Activated naive CD8-positive, alpha-beta T cell treated with anti-CD3 and anti-CD28 coated beads for 36 hours (primary cell): ENCODE data around the gene MISP3. TPM values are rescaled to one million over a fixed set of nuclear protein-coding genes. Genes with fewer than 3 reads are reported as not detected.

Experiments used
- DNase-seq: peaks from one replicate; pipeline ENCODE4 v3.0.0; 2021
- H3K27ac Mint-ChIP-seq: one replicate; pipeline ENCODE4 v1.8.0; 2022; ENCODE audit warnings: mild to moderate bottlenecking, moderate library complexity, mixed read lengths
- H3K27me3 Mint-ChIP-seq: one replicate; pipeline ENCODE4 v1.8.0; 2022; ENCODE audit warnings: mild to moderate bottlenecking, mixed read lengths
- H3K36me3 Mint-ChIP-seq: one replicate; pipeline ENCODE4 v1.8.0; 2021; ENCODE audit warnings: mild to moderate bottlenecking, mixed read lengths
- H3K4me1 Mint-ChIP-seq: one replicate; pipeline ENCODE4 v1.8.0; 2021; ENCODE audit warnings: mixed read lengths
- H3K4me3 Mint-ChIP-seq: one replicate; pipeline ENCODE4 v1.8.0; 2022; ENCODE audit warnings: mild to moderate bottlenecking, moderate library complexity, mixed read lengths
- H3K9me3 Mint-ChIP-seq: one replicate; pipeline ENCODE4 v1.8.0; 2022; ENCODE audit warnings: mixed read lengths
- total RNA-seq, 2 experiments: library from RNA; stranded (reverse); gene quantifications; one replicate each; pipeline ENCODE4 v1.2.3, GENCODE V29; 2021

MISP3 gene
- total RNA-seq, 2 experiments from 2014 or later: 0.20 to 0.31 TPM

GRCh38 chr19:14085309-14085995 is 12.9 kb downstream of the MISP3 start, which contains the start of gene C19orf67:
Gene C19orf67, minus strand, starts transcription at chr19:14085783. Its CDS starts 156 bp downstream, at chr19:14085627.
- Mint-ChIP-seq H3K4me3 (no peak within 1 kb of the TSS), H3K4me1 (peaks cover 10% of the 10 kb centered on the region), H3K27me3 (no peaks in the 10 kb centered on the region), H3K36me3 (peaks cover 12% of the 10 kb centered on the region), H3K27ac (no peak within 1 kb of the TSS), H3K9me3 (no peaks in the 10 kb centered on the region)
- DNase-seq: no peak

DNA sequence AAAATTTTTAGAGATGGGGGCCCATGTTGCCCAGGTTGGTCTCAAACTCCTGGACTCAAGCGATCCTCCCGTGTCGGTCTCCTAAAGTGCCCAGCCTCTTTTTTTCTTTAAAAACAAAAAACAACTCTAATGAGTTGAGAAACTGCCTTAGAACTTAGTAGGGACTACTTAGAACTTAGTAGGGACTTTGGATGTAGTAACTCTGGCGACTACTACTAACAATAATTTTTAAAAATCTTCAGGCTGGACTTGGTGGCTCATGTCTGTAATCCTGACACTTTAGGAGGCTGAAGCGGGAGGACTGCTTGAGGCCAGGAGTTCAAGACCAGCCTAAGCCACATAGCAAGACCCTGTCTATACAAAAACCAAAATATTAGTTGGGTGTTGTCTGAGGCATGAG is 13.5 kb downstream of the MISP3 start:
- H3K36me3 Mint-ChIP-seq: peaks cover 12% of the 10 kb centered on the region
- H3K9me3 Mint-ChIP-seq: no peaks in the 10 kb centered on the region
- H3K4me3 Mint-ChIP-seq: no peak overlapping the region
- H3K4me1 Mint-ChIP-seq: peaks cover 10% of the 10 kb centered on the region
- H3K27me3 Mint-ChIP-seq: no peaks in the 10 kb centered on the region
- no peak overlapping the region for H3K27ac Mint-ChIP-seq
- no peak for DNase-seq

DNA sequence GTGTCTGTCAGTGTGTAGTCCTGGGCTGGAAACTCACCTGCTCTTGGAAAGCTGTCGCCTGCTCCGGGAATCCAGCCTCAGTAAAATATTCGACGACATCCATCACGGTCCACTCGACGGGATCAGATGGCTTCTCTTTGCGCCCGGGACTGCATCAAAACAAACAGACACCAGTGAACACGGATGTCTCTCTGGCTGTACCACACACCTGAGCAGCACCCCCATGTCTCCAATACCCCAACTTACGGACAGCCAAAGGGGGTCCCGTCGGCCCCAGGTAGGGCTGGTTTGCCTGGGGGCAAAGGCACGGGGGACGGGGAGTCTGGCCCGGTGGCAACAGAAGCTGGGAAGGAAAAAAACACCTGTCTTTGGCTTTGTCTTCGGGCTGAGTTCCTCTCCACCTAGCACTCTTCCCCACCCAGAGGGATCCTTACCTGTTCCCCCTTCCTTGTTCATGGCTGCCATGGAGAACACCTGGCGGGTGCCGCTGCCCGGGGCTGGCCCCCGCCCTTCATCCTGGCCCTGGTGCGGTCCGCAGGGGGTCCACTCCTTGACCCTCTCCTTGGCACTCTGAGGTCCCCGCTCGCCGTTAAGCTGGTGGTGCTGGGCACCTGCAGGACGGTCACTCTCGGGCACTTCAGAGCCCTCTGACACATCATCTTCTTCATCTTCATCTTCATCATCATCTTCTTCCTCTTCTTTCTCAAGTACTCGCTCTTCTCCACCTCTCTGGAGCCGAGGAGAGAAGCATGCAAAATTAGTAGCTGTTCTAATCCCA is 16.2 kb downstream of the MISP3 start:
- Mint-ChIP-seq H3K36me3 (peaks cover 25% of the 10 kb centered on the region), H3K27me3 (no peaks in the 10 kb centered on the region), H3K9me3 (peaks cover 11% of the 10 kb centered on the region), H3K4me1 (peaks cover 14% of the 10 kb centered on the region), H3K4me3 (peak overlapping the region; percentile 83), H3K27ac (peak overlapping the region; percentile 65)
- DNase-seq: no peak

DNA sequence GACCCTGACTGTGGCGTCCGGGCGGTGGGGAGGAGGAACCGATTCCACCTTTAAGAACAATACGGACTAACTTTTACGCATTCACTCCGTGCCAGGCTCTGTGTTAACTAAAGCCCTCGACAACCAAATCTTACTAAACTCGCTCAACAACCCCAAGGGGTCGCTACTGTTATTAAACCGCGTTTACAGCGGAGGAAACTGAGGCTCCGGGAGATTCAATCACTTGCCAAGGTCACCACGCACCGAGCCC is 16.8 kb downstream of the MISP3 start:
- peak overlapping the region; percentile 83 for H3K4me3 Mint-ChIP-seq
- DNase-seq: no peak
- peaks cover 11% of the 10 kb centered on the region for H3K9me3 Mint-ChIP-seq
- H3K36me3 Mint-ChIP-seq: peaks cover 26% of the 10 kb centered on the region
- H3K27me3 Mint-ChIP-seq: no peaks in the 10 kb centered on the region
- peak overlapping the region; percentile 65 for H3K27ac Mint-ChIP-seq
- peaks cover 14% of the 10 kb centered on the region for H3K4me1 Mint-ChIP-seq

DNA sequence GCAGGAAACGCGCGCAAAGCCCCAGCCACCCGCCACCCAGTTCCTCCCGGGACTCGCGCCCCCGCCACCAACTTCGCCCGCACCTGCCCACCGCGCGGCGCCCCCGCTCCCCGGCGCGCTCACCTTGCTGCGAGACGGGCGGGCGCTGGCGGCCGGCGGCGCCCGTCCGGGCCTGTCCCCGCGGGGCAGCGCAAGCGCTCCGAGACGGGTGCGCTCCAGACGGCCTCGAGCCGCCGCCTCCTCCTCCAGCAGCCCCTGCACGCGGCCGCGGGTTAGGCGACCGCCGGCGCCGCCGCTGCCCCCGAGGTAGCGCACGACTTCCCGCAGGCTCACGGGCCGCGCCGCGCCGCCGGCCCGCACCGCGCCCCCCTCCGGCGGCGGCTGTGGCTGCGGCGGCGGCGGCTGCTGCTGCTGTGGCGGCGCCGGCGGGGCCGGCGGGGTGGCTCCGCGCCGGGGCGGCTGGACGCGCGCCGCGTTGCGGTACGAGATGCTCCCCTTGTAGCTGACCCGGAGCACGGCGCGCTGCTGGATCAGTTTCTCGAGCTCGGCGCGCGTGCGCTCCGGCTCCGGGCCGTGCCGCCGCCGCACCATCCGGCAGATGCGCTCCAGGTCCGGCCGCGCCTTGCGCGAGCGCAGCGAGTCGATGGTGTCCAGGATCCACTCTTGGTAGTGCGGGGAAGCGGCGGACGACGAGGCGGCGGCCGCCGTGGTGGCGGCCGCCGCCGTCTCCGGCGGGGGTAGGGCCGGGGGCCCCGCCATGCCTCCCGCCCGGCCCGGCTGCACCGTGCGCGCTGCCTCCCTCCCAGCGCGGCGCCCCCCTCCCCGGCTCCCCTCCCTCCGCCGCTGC is 17.3 kb downstream of the MISP3 start:
- Mint-ChIP-seq H3K9me3 (peaks cover 11% of the 10 kb centered on the region), H3K27me3 (no peaks in the 10 kb centered on the region), H3K27ac (peak overlapping the region; percentile 65), H3K4me3 (peak overlapping the region; percentile 83), H3K36me3 (peaks cover 31% of the 10 kb centered on the region), H3K4me1 (peaks cover 14% of the 10 kb centered on the region)
- DNase-seq: peak; percentile 66

- peak; percentile 76 for DNase-seq
- H3K9me3 Mint-ChIP-seq: peaks cover 11% of the 10 kb centered on the region
These were observed 18.0 kb downstream of the MISP3 start, which contains the start of gene SAMD1 for GRCh38 chr19:14090509-14091080. Gene SAMD1, minus strand, starts transcription at chr19:14090751.

DNA sequence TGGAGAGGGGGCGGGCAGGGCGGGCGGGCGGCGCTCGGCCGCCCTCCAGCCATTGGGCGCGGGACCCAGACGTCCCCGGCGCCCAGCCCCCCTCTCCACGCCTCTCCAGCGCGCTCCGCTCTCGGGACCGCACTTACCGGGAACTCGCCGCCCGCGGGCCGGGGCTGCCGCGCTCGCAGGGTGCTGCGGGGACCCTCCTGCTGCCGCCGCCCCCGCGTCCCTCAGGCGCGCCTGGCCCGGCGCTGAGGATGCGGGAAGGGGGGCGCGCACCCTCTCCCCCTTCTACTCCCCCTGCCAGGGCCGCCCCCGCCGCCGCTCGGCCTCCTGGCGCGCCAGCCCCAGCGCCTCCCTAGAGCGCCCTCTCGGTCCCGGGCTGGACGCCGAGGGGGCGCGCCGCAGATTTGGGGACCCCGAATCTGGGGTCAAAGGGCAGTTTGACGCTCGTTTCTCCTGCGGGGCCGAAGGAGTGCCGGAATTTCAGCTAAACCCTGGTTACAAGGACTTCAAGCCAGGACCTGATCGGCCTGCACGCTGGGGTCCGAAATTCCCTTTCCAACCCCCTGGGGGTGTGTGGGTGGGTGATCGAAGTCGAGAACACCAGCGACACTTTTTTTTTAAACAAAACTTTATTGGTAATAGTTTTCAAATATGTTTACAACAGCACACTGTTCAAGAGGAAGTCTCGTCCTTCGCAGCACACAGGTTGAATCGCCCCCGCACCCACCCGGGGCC is 18.7 kb downstream of the MISP3 start:
- peak overlapping the region; percentile 96 for H3K4me3 Mint-ChIP-seq
- H3K27me3 Mint-ChIP-seq: no peaks in the 10 kb centered on the region
- H3K27ac Mint-ChIP-seq: peak overlapping the region; percentile 96
- H3K9me3 Mint-ChIP-seq: peaks cover 11% of the 10 kb centered on the region
- peaks cover 14% of the 10 kb centered on the region for H3K4me1 Mint-ChIP-seq
- DNase-seq: peak; percentile 81
- H3K36me3 Mint-ChIP-seq: peaks cover 31% of the 10 kb centered on the region

More at GRCh38 chr19:14090509-14091080, 18.0 kb downstream of the MISP3 start, which contains the start of gene SAMD1:
- peaks cover 14% of the 10 kb centered on the region for H3K4me1 Mint-ChIP-seq
- H3K36me3 Mint-ChIP-seq: peaks cover 31% of the 10 kb centered on the region
- no peaks in the 10 kb centered on the region for H3K27me3 Mint-ChIP-seq
- peak within 1 kb of the TSS; percentile 96 for H3K4me3 Mint-ChIP-seq
- H3K27ac Mint-ChIP-seq: peak within 1 kb of the TSS; percentile 96

- Mint-ChIP-seq H3K4me1 (peaks cover 14% of the 10 kb centered on the region), H3K27ac (peak overlapping the region; percentile 96), H3K9me3 (peaks cover 11% of the 10 kb centered on the region), H3K4me3 (peak overlapping the region; percentile 96), H3K36me3 (peaks cover 31% of the 10 kb centered on the region), H3K27me3 (no peaks in the 10 kb centered on the region)
- DNase-seq: peak; percentile 62
These were observed 19.4 kb downstream of the MISP3 start for GRCh38 chr19:14091813-14092462.

GRCh38 chr19:14093117-14093823 is 20.7 kb downstream of the MISP3 start:
- H3K27ac Mint-ChIP-seq: no peak overlapping the region
- no peaks in the 10 kb centered on the region for H3K27me3 Mint-ChIP-seq
- peaks cover 11% of the 10 kb centered on the region for H3K9me3 Mint-ChIP-seq
- no peak for DNase-seq
- H3K36me3 Mint-ChIP-seq: peaks cover 27% of the 10 kb centered on the region
- H3K4me3 Mint-ChIP-seq: no peak overlapping the region
- H3K4me1 Mint-ChIP-seq: peaks cover 14% of the 10 kb centered on the region

DNA sequence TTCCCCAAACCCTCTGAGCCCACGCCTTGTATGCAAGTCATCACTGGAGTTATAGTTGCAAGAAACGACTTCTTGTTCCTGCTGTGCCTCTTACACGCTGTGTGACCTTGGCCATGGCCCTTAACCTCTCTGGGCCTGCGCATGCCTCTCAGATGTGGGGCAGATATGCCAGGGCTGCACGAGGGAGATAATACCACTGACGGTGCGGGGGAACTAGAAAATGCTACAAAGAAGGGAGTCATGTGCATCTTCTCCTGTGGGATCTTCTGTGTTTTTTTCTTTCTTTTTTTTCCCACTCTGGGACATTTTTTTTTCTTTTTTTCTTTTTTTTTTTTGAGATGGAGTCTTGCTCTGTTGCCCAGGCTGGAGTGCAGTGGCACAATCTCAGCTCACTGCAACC is 22.3 kb downstream of the MISP3 start:
- no peak overlapping the region for H3K27ac Mint-ChIP-seq
- H3K4me3 Mint-ChIP-seq: no peak overlapping the region
- peaks cover 9% of the 10 kb centered on the region for H3K4me1 Mint-ChIP-seq
- no peak for DNase-seq
- H3K36me3 Mint-ChIP-seq: peaks cover 19% of the 10 kb centered on the region
- H3K9me3 Mint-ChIP-seq: peaks cover 11% of the 10 kb centered on the region
- no peaks in the 10 kb centered on the region for H3K27me3 Mint-ChIP-seq

- H3K4me1 Mint-ChIP-seq: peaks cover 8% of the 10 kb centered on the region
- H3K27me3 Mint-ChIP-seq: no peaks in the 10 kb centered on the region
- H3K36me3 Mint-ChIP-seq: peaks cover 21% of the 10 kb centered on the region
- H3K9me3 Mint-ChIP-seq: peaks cover 11% of the 10 kb centered on the region
- no peak overlapping the region for H3K27ac Mint-ChIP-seq
- no peak for DNase-seq
- H3K4me3 Mint-ChIP-seq: no peak overlapping the region
These were observed 23.8 kb downstream of the MISP3 start for GRCh38 chr19:14096272-14096992.

DNA sequence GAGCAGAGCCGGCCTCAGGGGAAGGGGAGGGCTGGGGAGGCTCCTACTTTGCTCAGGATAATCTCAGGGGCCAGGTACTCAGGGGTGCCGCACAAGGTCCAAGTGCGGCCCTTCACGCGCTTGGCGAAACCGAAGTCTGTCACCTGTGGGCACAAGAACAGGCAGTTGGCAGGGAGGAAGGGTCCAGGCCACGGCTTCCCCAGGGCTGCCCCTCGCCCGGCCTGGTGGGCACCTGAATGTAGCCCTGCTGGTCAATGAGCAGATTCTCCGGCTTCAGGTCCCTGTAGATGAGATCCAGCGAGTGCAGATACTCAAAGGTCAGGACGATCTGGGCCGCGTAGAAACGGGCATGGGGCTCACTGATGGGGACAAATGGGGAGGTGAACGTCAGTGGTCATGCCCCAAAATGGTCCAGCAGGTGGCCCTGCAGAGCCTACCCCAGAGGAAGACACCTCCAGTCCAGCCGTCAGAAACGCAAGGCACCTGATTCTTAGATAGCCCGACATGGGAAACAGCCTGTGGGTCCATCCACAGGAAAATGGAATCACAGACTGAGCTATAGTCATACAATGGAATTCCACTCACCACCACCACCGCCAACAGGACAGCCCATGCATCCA is 25.1 kb downstream of the MISP3 start:
- DNase-seq: no peak
- H3K27ac Mint-ChIP-seq: no peak overlapping the region
- H3K27me3 Mint-ChIP-seq: no peaks in the 10 kb centered on the region
- peaks cover 14% of the 10 kb centered on the region for H3K36me3 Mint-ChIP-seq
- H3K9me3 Mint-ChIP-seq: peaks cover 8% of the 10 kb centered on the region
- no peaks in the 10 kb centered on the region for H3K4me1 Mint-ChIP-seq
- H3K4me3 Mint-ChIP-seq: no peak overlapping the region
